ENCODE results near the gene NHLRC2. TPM values are rescaled to one million over a fixed set of nuclear protein-coding genes. Genes with fewer than 3 reads are reported as not detected.
"Not testable (repeated sequence)": the region's sequence is repeated elsewhere in the genome, so short reads cannot be mapped to it uniquely, and the experiment has no call there.

The NHLRC2 gene
- total RNA-seq, 2 donors from 2014 or later, result 37.7 to 54.9 TPM

DNA sequence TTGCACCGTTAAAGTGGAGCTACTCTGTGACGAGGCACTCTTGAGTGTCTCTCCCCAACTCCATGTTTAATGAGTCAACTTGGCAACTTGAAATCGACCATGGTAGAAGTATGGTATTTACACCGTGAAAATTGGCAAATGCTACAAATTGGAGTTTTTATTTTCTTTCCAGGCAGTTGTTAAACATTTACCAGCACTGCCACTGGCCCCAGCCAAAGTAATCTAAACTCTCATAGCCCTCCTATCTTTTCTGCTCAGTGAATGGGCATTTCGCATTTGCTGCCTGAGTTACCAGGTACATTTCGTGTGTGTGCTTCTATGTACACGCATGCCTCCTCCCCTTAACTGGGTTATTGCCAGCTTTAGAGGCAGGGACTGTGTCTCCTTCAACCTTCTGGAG lies 83.3 kb downstream of the NHLRC2 start:
- H3K9me3 ChIP-seq (ENCODE audit: control insufficient read depth, low read length), result no peaks in the 10 kb centered on the region
- H3K27ac ChIP-seq (ENCODE audit: low read depth, low read length), result no peak overlapping the region
- no peaks in the 10 kb centered on the region for H3K4me1 ChIP-seq (ENCODE audit: control insufficient read depth, insufficient read depth, low read length)
- Mint-ChIP-seq H3K9me3 (no peaks in the 10 kb centered on the region), H3K27ac (no peak overlapping the region), H3K36me3 (ENCODE audit: low read depth) (no peaks in the 10 kb centered on the region), H3K4me3 (no peak overlapping the region), H3K27me3 (ENCODE audit: insufficient read depth) (no peaks in the 10 kb centered on the region), H3K4me1 (no peaks in the 10 kb centered on the region)
- H3K36me3 ChIP-seq (ENCODE audit: control insufficient read depth, insufficient read depth, low read length), result no peaks in the 10 kb centered on the region
- no peak for DNase-seq
- no peaks in the 10 kb centered on the region for H3K27me3 ChIP-seq (ENCODE audit: control insufficient read depth, insufficient read depth, low read length, poor library complexity, severe bottlenecking)
- no peak overlapping the region for H3K9ac ChIP-seq (ENCODE audit: extremely low read depth, low read length, poor library complexity, severe bottlenecking)
- 79 to 81% methylated on average over 6 to 7 of the region's 7 CpGs for WGBS, 2 experiments (ENCODE audit: insufficient coverage in 1 of 2, insufficient read length in 1 of 2)
- no peak overlapping the region for H3K4me3 ChIP-seq (ENCODE audit: low read length)
- TF ChIP-seq, protein P1, sequence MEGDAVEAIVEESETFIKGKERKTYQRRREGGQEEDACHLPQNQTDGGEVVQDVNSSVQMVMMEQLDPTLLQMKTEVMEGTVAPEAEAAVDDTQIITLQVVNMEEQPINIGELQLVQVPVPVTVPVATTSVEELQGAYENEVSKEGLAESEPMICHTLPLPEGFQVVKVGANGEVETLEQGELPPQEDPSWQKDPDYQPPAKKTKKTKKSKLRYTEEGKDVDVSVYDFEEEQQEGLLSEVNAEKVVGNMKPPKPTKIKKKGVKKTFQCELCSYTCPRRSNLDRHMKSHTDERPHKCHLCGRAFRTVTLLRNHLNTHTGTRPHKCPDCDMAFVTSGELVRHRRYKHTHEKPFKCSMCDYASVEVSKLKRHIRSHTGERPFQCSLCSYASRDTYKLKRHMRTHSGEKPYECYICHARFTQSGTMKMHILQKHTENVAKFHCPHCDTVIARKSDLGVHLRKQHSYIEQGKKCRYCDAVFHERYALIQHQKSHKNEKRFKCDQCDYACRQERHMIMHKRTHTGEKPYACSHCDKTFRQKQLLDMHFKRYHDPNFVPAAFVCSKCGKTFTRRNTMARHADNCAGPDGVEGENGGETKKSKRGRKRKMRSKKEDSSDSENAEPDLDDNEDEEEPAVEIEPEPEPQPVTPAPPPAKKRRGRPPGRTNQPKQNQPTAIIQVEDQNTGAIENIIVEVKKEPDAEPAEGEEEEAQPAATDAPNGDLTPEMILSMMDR (conservative IDR thresholded peaks at IDR 0.05), result no peak

DNA sequence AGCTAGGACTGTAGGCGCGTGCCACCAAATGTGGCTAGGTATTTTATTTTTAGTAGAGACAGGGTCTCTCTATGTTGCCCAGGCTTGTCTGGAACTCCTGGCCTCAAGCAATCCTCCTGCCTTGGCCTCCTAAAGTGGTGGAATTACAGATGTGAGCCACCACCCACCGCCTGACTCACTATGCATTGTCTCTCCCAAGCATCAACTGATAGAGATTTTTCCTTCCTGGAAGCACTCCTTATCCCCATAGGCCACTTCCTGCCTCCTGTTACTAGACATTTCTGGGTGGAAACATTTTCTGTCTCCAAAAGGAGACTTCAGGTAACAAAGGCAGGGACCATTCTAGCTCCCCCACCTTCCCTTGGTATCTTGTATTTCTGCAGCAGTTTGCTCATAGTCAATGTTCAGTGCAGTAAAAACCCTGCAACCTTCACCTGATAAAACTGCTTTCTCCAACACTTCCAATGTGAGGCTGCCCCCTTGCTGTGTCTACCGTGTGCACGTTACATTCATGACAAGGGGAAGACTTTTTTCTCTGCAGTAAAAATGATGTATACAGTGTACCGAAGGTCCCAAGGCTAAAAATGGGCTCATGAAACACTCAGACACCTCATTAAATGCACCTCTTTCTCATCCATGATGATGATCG lies 84.9 kb downstream of the NHLRC2 start:
- Histone ChIP-seq H3K27ac (ENCODE audit: low read depth, low read length) (no peak overlapping the region), H3K4me3 (ENCODE audit: low read length) (no peak overlapping the region), H3K36me3 (ENCODE audit: control insufficient read depth, insufficient read depth, low read length) (no peaks in the 10 kb centered on the region), H3K9ac (ENCODE audit: extremely low read depth, low read length, poor library complexity, severe bottlenecking) (no peak overlapping the region), H3K27me3 (ENCODE audit: control insufficient read depth, insufficient read depth, low read length, poor library complexity, severe bottlenecking) (no peaks in the 10 kb centered on the region), H3K9me3 (ENCODE audit: control insufficient read depth, low read length) (no peaks in the 10 kb centered on the region), H3K4me1 (ENCODE audit: control insufficient read depth, insufficient read depth, low read length) (no peaks in the 10 kb centered on the region)
- Mint-ChIP-seq H3K4me1 (no peaks in the 10 kb centered on the region), H3K27ac (no peak overlapping the region), H3K4me3 (no peak overlapping the region), H3K9me3 (no peaks in the 10 kb centered on the region), H3K27me3 (ENCODE audit: insufficient read depth) (no peaks in the 10 kb centered on the region), H3K36me3 (ENCODE audit: low read depth) (no peaks in the 10 kb centered on the region)
- TF ChIP-seq, protein P1 (conservative IDR thresholded peaks at IDR 0.05), result no peak
- 96 to 100% methylated on average over 3 to 7 of the region's 7 CpGs for WGBS, 2 experiments (ENCODE audit: insufficient coverage in 1 of 2, insufficient read length in 1 of 2)
- DNase-seq, result no peak

DNA sequence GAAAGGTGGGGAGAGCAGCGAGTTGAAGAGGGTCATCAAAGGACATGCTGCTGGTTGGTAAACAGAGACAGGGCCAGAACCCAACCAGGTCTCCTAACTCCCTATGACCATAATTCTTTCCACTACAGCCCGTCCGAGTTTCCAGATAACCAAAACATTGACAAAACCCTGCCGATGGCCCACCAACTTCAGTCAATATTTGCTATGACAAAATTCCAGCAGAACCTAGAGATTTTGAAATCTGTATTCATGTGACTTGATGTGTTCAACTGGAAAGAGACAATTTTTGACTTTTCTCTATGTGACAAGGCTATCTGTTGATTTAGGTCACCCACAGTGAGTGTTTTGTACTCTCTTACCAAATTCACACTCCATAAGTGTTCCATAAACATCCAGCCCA lies 86.7 kb downstream of the NHLRC2 start:
- DNase-seq, result no peak
- Histone ChIP-seq H3K4me1 (ENCODE audit: control insufficient read depth, insufficient read depth, low read length) (no peaks in the 10 kb centered on the region), H3K9ac (ENCODE audit: extremely low read depth, low read length, poor library complexity, severe bottlenecking) (no peak overlapping the region), H3K27me3 (ENCODE audit: control insufficient read depth, insufficient read depth, low read length, poor library complexity, severe bottlenecking) (no peaks in the 10 kb centered on the region), H3K9me3 (ENCODE audit: control insufficient read depth, low read length) (no peaks in the 10 kb centered on the region), H3K36me3 (ENCODE audit: control insufficient read depth, insufficient read depth, low read length) (no peaks in the 10 kb centered on the region), H3K27ac (ENCODE audit: low read depth, low read length) (no peak overlapping the region), H3K4me3 (ENCODE audit: low read length) (no peak overlapping the region)
- TF ChIP-seq, protein P1 (conservative IDR thresholded peaks at IDR 0.05), result no peak
- H3K9me3 Mint-ChIP-seq, result no peaks in the 10 kb centered on the region
- H3K27me3 Mint-ChIP-seq (ENCODE audit: insufficient read depth), result no peaks in the 10 kb centered on the region
- WGBS, 2 experiments (ENCODE audit: insufficient coverage in 1 of 2, insufficient read length in 1 of 2), result 95% methylated on average over 4 of the region's 4 CpGs; no CpG with 5 or more reads in 1 of the 2 experiments
- H3K4me3 Mint-ChIP-seq, result no peak overlapping the region
- H3K4me1 Mint-ChIP-seq, result no peaks in the 10 kb centered on the region
- H3K27ac Mint-ChIP-seq, result no peak overlapping the region
- H3K36me3 Mint-ChIP-seq (ENCODE audit: low read depth), result no peaks in the 10 kb centered on the region

GRCh38 chr10:113943196-113943595 lies 88.7 kb downstream of the NHLRC2 start:
- not testable (repeated sequence) for H3K27me3 Mint-ChIP-seq (ENCODE audit: insufficient read depth)

More at GRCh38 chr10:113943196-113943595, 88.7 kb downstream of the NHLRC2 start:
- H3K4me3 ChIP-seq (ENCODE audit: low read length); H3K36me3 Mint-ChIP-seq (ENCODE audit: low read depth); DNase-seq; H3K36me3 ChIP-seq (ENCODE audit: control insufficient read depth, insufficient read depth, low read length); H3K27ac Mint-ChIP-seq; H3K4me1 ChIP-seq (ENCODE audit: control insufficient read depth, insufficient read depth, low read length); H3K9ac ChIP-seq (ENCODE audit: extremely low read depth, low read length, poor library complexity, severe bottlenecking); H3K9me3 ChIP-seq (ENCODE audit: control insufficient read depth, low read length); H3K9me3 Mint-ChIP-seq; H3K4me3 Mint-ChIP-seq; H3K27me3 ChIP-seq (ENCODE audit: control insufficient read depth, insufficient read depth, low read length, poor library complexity, severe bottlenecking); H3K4me1 Mint-ChIP-seq; H3K27ac ChIP-seq (ENCODE audit: low read depth, low read length): not testable (repeated sequence)
- WGBS, 2 experiments (ENCODE audit: insufficient coverage in 1 of 2, insufficient read length in 1 of 2), result 93 to 100% methylated on average over 4 to 7 of the region's 7 CpGs
